WERI-Rb-1 (cell line): ENCODE results near the gene GK.
"Not testable (repeated sequence)": the region's sequence is repeated elsewhere in the genome, so short reads cannot be mapped to it uniquely, and the experiment has no call there.

Experiments
- DNase-seq: peaks from one replicate; pipeline ENCODE4 v3.0.0-alpha.2; 2020
- H3K27ac ChIP-seq: fragments of 250-450 bp; sonication (Bioruptor Pico); 2 replicates; pipeline ENCODE4 v1.5.1; 2020; ENCODE audit warnings: mild to moderate bottlenecking, moderate library complexity
- H3K27me3 ChIP-seq: fragments of 250-450 bp; sonication (Bioruptor Pico); 2 replicates; pipeline ENCODE4 v1.5.1; 2021; ENCODE audit warnings: mild to moderate bottlenecking, low read depth, moderate library complexity; ENCODE audit not compliant: insufficient read depth, severe bottlenecking
- H3K36me3 ChIP-seq: fragments of 250-450 bp; sonication (Bioruptor Pico); 2 replicates; pipeline ENCODE4 v1.5.1; 2020; ENCODE audit warnings: mild to moderate bottlenecking, moderate library complexity
- H3K4me3 ChIP-seq: 2 replicates; pipeline ENCODE4 v1.5.1; 2011; ENCODE audit warnings: low read depth, mild to moderate bottlenecking, control low read depth, low read length
- H3K9me3 ChIP-seq: fragments of 250-450 bp; sonication (Bioruptor Pico); 2 replicates; pipeline ENCODE4 v1.5.1; 2021; ENCODE audit warnings: mild to moderate bottlenecking, moderate library complexity; ENCODE audit not compliant: severe bottlenecking
- CTCF ChIP-seq: IDR thresholded peaks from 2 replicates; pipeline ENCODE4 v1.5.1; 2011; ENCODE audit warnings: low read depth, mild to moderate bottlenecking, control low read depth, inconsistent platforms, low read length

GK gene

DNA sequence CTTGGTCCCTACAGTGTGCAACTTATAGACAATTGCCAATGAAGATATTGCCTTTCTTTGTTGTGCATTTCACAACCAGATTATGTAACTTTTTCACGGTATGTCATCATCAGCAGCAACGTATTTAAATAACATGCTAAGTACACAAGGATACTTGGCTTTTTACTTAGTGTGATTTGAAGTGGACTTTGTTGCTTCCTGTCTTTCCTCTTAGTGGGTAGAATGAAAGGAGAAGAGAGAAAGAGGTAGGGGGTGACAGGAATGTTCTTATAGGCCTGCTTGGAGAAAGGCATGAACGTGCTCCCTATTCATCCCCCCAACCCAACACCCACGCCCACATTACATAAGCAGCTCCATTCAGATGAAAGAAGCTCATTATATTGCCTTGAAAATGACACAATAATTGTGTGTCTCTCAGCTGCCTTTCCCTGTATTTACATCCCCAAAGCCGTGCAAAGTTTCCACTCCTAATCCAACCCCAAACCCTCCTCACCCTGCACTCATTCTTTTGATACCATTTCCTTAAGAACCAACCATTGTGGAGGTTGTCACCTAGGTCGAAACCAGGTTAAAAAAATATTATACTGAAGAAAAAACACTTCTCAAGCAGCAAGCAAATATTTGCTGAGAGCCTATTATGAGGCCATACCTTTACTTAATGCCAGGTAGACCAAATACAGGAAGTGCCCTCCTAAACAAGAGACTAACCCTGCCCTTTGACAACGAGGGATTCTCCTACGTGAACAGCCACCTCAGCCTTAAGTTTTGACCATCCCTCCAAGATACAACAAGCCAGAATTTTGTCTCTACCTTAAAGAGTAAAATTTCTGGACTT lies 25.2 kb upstream of the GK start:
- Histone ChIP-seq H3K27ac (no peak overlapping the region), H3K36me3 (no peaks in the 10 kb centered on the region), H3K4me3 (no peak overlapping the region), H3K27me3 (no peaks in the 10 kb centered on the region), H3K9me3 (no peaks in the 10 kb centered on the region)
- no peak for DNase-seq
- TF ChIP-seq CTCF: no peak

DNA sequence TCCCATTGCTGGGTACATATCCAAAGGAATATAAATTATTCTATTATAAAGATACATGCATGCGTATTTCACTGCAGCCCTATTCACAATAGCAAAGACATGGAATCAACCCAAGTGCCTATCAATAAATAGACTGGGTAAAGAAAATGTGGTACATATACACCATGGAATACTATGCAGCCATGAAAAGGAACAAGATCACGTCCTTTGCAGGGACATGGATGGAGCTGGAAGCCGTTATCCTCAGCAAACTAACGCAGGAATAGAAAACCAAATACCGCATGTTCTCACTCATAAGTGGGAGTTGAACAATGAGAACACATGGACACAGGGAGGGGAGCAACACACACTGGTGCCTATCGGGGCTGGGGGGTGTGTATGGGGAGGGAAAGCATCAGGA lies 19.2 kb upstream of the GK start:
- not testable (repeated sequence) for DNase-seq, H3K9me3 ChIP-seq, H3K36me3 ChIP-seq, H3K27me3 ChIP-seq, H3K27ac ChIP-seq, H3K4me3 ChIP-seq

GRCh38 chrX:30635630-30636029 lies 17.6 kb upstream of the GK start:
- no peak for DNase-seq
- H3K27me3 ChIP-seq: no peaks in the 10 kb centered on the region
- TF ChIP-seq CTCF: no peak

DNA sequence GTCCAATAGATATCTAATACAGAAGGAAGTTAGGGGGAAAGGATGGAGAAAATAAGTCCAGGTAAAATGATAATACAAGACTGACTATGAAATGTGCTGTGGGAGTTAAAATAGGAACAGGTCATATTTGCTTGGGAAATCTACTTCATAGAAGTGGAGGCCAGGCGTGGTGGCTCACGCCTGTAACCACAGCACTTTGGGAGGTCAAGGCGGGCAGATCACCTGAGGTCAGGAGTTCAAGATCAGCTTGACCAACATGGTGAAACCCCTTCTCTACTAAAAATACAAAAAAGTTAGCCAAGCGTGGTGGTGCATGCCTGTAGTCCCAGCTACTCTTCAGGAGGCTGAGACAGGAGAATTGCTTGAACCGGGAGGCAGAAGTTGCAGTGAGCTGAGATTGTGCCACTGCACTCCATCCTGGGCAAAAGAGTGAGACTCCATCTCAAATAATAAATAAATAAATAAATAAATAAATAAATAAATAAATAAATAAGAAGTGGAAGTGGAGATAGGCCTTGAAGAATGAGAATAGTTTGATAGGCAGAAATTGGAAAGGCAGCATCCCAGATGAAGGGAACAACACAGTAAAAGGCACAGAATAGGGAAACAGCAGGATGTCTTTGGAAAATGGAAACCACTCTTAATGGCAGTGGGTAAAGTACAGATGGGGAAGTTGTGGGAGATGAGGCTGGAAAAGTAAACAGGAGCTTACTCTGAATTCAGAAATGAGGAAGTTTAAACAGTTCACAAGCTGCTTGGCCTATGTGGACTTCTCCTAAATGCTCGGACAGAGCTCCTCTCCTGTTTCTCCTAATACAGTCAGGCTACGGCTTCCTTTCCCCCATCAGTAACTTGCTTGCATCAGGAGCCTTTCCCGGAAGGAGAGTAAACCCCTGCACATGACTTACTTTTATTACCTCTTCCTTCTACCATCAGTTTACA lies 15.1 kb upstream of the GK start:
- Histone ChIP-seq H3K36me3 (no peaks in the 10 kb centered on the region), H3K4me3 (no peak overlapping the region), H3K27ac (no peak overlapping the region), H3K9me3 (no peaks in the 10 kb centered on the region), H3K27me3 (no peaks in the 10 kb centered on the region)
- TF ChIP-seq CTCF: no peak
- no peak for DNase-seq

More at GRCh38 chrX:30635630-30636029, 17.6 kb upstream of the GK start:
- Histone ChIP-seq H3K4me3 (no peak overlapping the region), H3K9me3 (no peaks in the 10 kb centered on the region), H3K36me3 (no peaks in the 10 kb centered on the region), H3K27ac (no peak overlapping the region)

DNA sequence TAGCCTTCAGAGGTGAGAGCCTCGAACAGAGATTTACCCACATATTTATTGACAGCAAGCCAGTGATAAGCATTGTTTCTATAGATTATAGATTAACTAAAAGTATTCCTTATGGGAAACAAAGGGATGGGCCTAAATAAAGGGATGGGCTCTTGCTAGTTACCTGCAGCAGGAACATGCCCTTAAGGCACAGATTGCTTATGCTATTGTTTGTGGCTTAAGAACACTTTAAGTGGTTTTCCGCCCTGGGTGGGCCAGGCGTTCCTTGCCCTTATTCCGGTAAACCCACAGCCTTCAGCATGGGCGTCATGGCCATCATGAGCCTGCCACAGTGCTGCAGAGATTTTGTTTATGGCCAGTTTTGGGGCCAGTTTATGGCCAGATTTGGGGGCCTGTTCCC lies 13.5 kb upstream of the GK start:
- H3K9me3 ChIP-seq, H3K27ac ChIP-seq, H3K4me3 ChIP-seq, H3K36me3 ChIP-seq, DNase-seq, H3K27me3 ChIP-seq: not testable (repeated sequence)

DNA sequence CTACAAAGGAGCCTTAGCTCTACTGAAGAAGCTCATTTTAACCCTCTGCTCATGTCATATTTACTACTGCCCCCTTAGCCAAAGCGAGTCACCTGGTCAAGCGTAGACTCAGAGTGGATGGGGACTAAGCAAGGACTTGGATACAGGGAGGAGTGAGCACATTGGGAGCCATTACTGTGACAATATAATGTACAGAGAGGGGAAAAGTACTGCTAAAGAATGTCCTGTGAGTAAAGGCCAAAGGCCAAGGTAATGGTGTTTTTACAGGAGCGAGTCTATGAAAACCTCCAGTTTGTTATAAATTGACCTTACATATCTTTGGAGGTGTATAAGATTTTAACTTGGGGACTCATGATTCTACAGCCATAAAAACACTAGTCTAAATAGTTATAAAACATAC lies 10.6 kb upstream of the GK start:
- no peak for DNase-seq
- H3K4me3 ChIP-seq: no peak overlapping the region
- no peaks in the 10 kb centered on the region for H3K9me3 ChIP-seq
- H3K27ac ChIP-seq: no peak overlapping the region
- TF ChIP-seq CTCF: no peak
- no peaks in the 10 kb centered on the region for H3K36me3 ChIP-seq
- H3K27me3 ChIP-seq: no peaks in the 10 kb centered on the region
